Femur (tissue), 1 donor: ENCODE data around the gene PTPRF.

Experiments
- DNase-seq: peaks from one replicate; pipeline ENCODE4 v3.0.0-alpha.2; 2017

PTPRF gene

DNA sequence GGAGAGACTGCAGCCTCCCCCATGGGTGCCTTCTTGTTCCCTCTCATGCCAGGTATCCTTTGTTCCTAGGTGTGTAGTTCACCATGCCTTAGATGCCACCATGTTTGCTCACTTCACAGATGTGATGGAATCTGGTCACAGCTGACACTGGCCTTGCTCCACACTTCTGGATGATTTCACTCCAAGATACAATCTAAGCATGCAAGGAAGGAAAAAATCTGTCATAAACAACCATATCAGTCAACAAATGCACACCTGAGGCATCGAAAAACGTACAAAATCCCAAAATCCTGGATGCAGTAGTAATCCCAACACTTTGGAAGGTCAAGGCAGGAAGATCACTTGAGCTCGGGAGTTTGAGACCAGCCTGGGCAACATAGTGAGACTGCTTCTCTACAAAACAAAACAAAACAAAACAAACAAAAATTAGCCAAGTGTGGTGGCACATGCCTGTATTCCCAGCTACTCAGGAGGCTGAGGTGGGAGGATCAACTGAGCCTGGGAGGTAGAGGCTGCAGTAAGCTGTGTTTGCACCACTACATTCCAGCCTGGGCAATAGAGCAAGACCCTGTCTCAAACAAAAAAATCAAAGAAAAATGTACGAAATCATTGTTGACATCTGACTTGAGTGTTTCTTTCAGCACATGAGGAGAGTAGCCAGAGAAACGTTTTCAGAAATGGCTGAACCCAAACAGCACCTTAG is 17.1 kb upstream of the PTPRF start:
- DNase-seq, result no peak

DNA sequence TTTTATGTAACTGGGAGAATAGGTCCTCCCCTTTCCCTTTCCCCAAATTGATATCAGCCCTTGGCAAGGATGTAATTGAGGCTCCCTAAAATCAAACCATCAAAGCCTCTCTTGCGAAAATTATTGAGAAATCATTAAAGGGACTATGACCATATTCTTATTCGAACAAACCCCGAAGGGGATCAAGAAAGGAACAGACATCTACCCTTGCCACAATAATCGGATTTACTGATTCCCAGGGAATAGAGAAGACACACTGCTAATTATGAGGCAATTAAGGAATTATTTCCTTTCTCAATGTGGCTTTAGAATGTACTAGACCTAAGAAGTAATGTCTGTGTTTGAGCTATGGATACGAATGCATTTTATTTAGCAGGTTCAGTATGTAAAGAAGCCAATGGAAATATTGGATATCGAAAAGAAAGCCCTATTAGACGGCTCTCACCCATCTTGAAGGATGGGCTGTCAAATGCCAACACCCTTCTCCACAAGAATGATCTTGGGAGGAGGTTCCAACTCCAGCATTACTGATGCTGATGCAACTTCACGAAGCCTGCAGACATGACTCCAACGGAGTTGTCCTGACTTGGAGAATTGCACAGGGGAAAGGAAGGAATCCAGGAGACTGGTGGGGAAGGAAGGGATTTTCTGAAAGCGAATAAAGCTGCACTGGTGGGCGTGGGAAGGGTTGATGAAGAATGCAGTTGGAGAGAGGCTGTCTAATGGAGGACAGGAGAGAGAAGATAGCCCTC is 11.6 kb upstream of the PTPRF start:
- DNase-seq, result peak; percentile 2

DNA sequence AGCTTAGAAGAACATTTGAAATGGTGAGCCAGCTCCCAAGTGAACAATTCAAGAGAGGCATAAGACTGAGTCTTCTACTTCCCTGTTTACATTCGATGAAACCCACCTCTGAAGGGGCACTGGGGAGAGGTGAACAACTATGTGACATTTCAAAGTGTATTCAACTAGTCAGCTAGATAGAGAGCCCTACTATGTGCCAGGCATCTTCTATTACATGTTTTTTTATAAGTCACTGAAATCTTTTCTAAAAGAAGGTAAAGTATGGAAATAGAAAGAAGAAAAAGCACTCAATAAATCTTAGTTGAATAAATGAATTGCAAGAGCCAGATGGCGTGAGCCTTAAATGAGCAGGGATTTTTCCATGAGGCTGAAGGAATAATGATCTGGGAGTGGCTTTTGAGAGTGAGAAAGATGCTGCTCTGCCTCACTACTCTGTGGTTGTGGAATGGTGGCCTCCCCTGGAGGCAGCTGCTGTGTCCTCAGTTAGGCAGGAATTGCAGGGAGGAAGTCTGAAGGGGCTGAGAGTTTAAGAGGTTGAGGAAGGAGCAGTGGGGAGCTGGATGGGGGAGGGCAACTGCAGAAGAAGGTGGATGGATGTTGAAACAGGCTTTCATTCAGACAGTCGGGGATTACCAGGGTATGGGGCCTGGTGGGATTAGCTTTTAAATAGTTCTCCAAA is 10.4 kb upstream of the PTPRF start:
- DNase-seq, result peak; percentile 10

- DNase-seq, result peak; percentile 6
Observed at GRCh38 chr1:43521078-43521477, 9.6 kb upstream of the PTPRF start.

- peak; percentile 11 for DNase-seq
Observed at GRCh38 chr1:43521756-43522155, 8.9 kb upstream of the PTPRF start.

- peak; percentile 2 for DNase-seq
Observed at GRCh38 chr1:43522431-43522775, 8.3 kb upstream of the PTPRF start.

- no peak for DNase-seq
Observed at GRCh38 chr1:43522776-43523480, 7.8 kb upstream of the PTPRF start.

DNA sequence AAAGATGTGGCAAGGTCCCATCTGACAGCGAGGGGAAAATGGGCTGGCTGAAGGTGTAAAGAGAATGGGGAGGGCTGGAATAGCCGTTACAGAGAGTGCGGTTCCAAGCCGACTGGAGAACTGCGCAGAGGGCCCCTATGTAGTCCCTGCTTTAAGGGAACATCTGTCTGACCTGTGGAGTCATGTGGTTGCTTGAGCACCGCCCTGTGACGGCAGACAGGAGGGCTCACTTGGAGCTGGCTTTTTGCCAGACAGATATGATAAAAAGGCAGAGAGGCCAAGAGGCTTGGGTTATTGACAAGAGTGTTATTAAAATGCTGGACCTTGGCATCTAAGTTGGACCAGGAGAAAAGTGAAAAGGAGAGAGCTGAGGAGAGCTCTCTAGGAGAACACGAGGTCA is 5.9 kb upstream of the PTPRF start:
- no peak for DNase-seq

DNA sequence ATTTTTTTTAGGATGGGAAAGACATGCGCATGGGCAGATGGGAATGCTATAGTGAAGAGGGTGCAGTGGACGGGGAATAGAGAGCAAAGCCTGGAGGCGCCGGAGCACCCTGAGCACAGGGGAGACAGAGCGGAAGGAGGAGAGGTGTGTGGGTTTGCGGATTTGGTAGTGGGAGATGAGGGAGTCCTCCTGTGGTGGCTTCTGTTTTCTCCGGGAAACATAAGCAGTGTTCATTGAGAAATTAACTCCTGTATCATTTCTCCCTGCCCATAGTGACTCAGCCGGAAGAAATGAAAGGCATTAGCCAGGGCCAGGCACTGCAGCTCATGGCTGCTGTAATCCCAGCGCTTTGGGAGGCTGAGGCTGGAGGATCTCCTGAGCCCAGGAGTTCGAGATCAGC is 4.7 kb upstream of the PTPRF start:
- DNase-seq, result no peak

DNA sequence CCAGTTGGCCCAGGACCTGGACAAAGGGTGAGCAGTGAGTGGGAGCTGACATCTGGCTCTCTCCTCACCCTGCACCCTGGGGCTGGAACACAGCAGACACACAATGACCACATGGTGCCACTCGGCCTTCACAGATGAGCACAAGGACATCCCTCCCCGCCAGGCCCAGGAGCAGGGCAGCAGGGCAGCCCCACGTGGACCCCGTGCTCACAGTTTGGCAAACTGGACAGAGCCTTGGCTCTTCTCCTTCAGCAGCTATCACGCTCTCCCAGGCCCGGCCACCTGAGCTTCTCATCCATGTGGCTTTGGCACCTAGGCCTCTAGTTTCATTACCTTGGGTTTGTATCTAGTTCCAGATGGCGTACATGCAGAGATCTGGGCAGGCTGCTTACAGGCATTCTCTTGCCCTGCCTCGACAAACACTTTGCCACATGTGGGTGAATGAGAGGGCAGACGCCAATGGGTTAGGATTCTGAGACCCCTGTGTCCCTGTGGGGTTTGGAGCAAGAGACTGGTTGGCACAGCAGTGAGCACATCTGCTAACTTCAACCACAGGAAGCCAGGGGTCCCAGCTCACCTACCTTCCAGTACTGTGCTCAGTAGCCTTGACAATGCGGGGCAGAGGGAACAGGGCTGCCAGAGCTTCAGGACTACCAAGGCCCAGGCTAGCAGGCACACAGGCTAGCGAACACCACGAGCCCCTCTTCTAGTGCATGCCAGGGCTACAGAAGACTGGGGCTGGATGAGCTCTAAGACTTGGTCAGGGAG is 3.4 kb upstream of the PTPRF start:
- DNase-seq, result no peak

- peak; percentile 90 for DNase-seq
Observed at GRCh38 chr1:43529206-43529731, 1.4 kb upstream of the PTPRF start.

- DNase-seq, result peak; percentile 52
Observed at GRCh38 chr1:43531107-43531905, 623 bp downstream of the PTPRF start.

DNA sequence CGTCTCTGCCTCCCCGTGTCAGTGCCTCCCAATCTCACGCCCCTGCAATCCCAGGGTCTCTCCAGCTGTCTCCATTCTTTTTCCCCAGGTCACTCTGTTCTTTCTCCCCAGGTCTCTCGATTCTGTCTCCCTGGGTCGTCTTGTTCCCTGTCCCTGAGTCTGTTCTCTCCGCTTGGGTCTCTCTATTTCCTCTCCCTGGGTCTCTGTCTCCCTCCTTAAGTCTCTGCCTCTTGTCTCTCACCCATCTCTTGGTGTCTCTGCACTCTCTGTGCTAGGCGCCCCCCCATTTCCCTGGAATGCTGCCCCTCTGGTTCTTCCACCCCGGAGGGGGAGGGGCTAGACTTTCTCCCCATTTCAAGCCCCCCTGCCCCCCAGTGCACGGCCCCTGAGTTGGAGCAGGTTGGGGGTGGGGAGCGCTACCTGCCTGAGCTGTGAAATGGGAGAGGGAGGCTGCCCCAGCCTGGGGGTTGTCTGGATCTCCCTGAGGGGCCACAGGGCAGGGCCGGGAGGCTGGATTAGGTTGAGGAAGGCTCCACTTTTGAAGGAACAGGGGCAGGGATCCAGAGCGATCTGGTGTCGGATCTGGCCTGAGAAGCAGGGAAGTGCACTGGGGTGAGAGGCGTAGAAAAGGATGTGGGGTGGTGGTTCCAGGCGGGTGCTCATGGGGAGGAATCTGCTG is 1.4 kb downstream of the PTPRF start:
- no peak for DNase-seq

DNA sequence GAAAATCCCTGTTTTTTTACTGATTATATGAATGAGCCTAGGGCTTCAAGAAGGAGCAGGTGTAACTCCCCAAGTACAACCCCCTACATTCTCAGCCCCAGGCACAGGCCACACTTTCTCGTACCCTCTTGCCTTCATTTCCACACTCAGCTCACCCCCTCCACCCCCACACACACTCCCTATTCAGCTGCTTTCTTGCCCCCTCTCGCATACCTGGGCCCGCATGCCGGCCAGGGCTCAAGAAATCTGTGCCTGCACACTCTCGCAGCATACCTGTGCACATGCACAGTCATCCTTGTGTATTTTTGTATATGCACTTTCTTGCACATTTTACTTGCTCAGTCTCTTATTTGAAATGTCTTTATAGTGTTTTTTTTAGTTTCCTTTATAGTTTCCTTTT is 2.0 kb downstream of the PTPRF start:
- DNase-seq, result no peak

GRCh38 chr1:43533584-43533983 is 2.9 kb downstream of the PTPRF start:
- DNase-seq, result no peak

GRCh38 chr1:43534256-43534655 is 3.6 kb downstream of the PTPRF start:
- DNase-seq, result no peak

DNA sequence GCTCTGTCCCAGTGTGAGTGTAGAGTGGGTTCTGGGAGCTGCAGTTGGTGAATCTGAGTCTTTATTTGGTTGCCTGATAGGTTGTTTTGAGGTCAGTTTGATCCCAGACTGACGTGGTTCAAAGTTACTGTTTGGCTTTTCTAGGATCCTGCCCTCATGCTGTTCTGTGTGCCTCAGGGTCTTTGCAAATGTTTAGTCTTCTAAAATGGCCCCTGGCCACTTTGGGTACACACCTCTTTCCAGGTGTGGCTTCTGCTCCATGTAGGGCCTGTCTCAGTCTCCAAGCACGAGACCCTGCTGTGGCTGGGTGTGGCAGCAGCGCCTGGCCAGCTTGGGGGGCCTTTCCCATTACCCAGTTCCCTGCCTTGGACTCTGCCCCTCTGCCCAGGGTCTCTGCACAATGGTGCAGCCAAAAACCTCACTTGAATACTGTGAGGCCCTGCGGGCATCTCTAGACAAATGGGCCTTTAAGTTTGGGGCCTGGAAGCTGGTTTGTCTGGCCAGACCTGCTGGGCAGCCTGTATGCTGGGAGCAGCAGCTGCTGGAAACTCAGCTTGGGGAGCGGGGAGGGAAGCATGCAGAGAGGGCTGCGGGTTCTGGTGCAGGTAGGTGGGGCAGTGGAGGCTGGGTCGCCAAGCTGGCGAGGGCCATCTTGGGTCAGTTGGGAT is 5.6 kb downstream of the PTPRF start:
- no peak for DNase-seq

GRCh38 chr1:43536864-43537358 is 6.2 kb downstream of the PTPRF start:
- DNase-seq, result no peak

- no peak for DNase-seq
Observed at GRCh38 chr1:43537423-43538142, 6.9 kb downstream of the PTPRF start.

DNA sequence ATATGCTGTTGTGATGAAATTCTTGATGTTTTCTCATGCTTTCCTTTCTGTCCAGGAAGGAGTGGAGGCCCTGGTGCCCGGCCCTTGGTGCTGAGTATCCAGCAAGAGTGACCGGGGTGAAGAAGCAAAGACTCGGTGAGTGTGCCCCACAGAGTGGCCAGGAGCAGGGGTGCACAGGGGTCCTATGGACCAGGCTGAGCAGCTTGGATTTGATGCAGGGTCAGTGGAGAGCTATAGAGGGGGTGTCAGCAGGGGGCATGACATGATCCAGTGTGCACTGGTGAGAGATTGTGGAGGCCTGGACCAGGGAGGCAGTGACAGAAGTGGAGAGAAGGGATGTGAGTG is 7.4 kb downstream of the PTPRF start:
- no peak for DNase-seq
